ENCODE data around the gene DNTTIP2.

DNA sequence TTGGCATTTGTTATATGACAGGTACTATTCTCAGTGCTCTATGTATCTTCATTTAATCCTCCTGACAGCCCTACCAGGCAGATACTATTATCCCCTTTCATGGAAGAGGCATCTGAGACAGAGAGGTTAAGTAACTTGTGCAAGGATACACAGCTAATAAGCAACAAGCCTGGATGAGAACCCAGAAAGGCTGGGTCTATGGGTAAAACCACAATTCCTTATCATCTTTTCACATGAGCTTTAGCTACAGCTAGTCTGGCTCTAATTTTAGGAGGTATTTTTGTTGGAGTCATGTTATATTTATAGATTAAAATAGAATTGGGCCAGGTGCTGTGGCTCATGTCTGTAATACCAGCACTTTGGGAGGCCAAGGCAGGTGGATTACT lies 27.7 kb downstream of the DNTTIP2 start:
- no peak for TF ChIP-seq EZH2phosphoT487 (IDR thresholded peaks at IDR 0.05; ENCODE audit: borderline replicate concordance, low read depth, low read length)
- TF ChIP-seq, protein P1, sequence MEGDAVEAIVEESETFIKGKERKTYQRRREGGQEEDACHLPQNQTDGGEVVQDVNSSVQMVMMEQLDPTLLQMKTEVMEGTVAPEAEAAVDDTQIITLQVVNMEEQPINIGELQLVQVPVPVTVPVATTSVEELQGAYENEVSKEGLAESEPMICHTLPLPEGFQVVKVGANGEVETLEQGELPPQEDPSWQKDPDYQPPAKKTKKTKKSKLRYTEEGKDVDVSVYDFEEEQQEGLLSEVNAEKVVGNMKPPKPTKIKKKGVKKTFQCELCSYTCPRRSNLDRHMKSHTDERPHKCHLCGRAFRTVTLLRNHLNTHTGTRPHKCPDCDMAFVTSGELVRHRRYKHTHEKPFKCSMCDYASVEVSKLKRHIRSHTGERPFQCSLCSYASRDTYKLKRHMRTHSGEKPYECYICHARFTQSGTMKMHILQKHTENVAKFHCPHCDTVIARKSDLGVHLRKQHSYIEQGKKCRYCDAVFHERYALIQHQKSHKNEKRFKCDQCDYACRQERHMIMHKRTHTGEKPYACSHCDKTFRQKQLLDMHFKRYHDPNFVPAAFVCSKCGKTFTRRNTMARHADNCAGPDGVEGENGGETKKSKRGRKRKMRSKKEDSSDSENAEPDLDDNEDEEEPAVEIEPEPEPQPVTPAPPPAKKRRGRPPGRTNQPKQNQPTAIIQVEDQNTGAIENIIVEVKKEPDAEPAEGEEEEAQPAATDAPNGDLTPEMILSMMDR (conservative IDR thresholded peaks at IDR 0.05; ENCODE audit: low read length) = no peak
